Progenitor cell of endocrine pancreas (in vitro differentiated cells): ENCODE measurements around the gene SLC28A3. TPM values are rescaled to one million over a fixed set of nuclear protein-coding genes. Genes with fewer than 3 reads are reported as not detected.

Experiments used
- DNase-seq: peaks from one replicate; pipeline ENCODE4 v3.0.0; 2021; ENCODE audit warnings: low spot score; ENCODE audit not compliant: unreplicated experiment
- H3K27ac Mint-ChIP-seq: 2 replicates; pipeline ENCODE4 v1.8.0; 2021; ENCODE audit warnings: mild to moderate bottlenecking, moderate library complexity, mixed read lengths
- H3K27me3 Mint-ChIP-seq: 2 replicates; pipeline ENCODE4 v1.8.0; 2021; ENCODE audit warnings: mixed read lengths
- H3K36me3 Mint-ChIP-seq: 2 replicates; pipeline ENCODE4 v1.8.0; 2022; ENCODE audit warnings: mixed read lengths; ENCODE audit not compliant: insufficient read depth
- H3K4me1 Mint-ChIP-seq: 2 replicates; pipeline ENCODE4 v1.8.0; 2021; ENCODE audit warnings: low read depth, mixed read lengths
- H3K4me3 Mint-ChIP-seq: 2 replicates; pipeline ENCODE4 v1.8.0; 2021; ENCODE audit warnings: low read depth, mild to moderate bottlenecking, moderate library complexity, mixed read lengths
- H3K9me3 Mint-ChIP-seq: 2 replicates; pipeline ENCODE4 v1.8.0; 2021; ENCODE audit warnings: low read depth, mixed read lengths
- total RNA-seq: library from RNA; stranded (reverse); gene quantifications from 2 replicates; pipeline ENCODE4 v1.2.1, GENCODE V29; 2021
- TF ChIP-seq, protein P1 (sequence below): fragments of 200-600 bp; sonication (generic); IDR thresholded peaks from one replicate; pipeline ENCODE4 v1.5.0; 2021; ENCODE audit warnings: antibody characterized with exemption, mild to moderate bottlenecking; ENCODE audit not compliant: unreplicated experiment

SLC28A3 gene
- total RNA-seq, 1 donor from 2014 or later, result 0.62 TPM

DNA sequence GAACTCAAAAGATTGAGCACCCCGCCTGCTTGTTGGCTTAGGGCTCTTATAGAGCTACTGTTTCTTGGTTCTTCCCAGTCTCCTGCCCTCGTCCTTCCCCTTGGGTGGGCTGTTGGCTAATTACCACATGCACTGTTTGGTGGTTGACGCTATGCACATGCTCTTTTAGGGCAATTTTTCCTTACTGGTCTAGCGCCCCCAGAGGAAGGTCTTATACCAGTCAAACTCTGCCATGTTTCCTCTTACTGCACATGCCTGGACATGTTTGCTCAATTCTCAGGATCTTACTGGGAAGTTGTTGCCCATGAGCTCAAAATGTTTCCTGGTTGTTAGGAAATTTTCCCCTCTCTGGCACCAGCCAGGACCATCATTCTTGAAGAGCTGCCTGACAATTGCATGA is 101.9 kb downstream of the SLC28A3 start:
- Mint-ChIP-seq H3K27ac (no peak overlapping the region), H3K9me3 (peaks cover 13% of the 10 kb centered on the region), H3K27me3 (no peaks in the 10 kb centered on the region), H3K36me3 (no peaks in the 10 kb centered on the region), H3K4me3 (no peak overlapping the region), H3K4me1 (no peaks in the 10 kb centered on the region)
- TF ChIP-seq, protein P1, sequence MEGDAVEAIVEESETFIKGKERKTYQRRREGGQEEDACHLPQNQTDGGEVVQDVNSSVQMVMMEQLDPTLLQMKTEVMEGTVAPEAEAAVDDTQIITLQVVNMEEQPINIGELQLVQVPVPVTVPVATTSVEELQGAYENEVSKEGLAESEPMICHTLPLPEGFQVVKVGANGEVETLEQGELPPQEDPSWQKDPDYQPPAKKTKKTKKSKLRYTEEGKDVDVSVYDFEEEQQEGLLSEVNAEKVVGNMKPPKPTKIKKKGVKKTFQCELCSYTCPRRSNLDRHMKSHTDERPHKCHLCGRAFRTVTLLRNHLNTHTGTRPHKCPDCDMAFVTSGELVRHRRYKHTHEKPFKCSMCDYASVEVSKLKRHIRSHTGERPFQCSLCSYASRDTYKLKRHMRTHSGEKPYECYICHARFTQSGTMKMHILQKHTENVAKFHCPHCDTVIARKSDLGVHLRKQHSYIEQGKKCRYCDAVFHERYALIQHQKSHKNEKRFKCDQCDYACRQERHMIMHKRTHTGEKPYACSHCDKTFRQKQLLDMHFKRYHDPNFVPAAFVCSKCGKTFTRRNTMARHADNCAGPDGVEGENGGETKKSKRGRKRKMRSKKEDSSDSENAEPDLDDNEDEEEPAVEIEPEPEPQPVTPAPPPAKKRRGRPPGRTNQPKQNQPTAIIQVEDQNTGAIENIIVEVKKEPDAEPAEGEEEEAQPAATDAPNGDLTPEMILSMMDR, result peak; percentile 8
- DNase-seq, result no peak

DNA sequence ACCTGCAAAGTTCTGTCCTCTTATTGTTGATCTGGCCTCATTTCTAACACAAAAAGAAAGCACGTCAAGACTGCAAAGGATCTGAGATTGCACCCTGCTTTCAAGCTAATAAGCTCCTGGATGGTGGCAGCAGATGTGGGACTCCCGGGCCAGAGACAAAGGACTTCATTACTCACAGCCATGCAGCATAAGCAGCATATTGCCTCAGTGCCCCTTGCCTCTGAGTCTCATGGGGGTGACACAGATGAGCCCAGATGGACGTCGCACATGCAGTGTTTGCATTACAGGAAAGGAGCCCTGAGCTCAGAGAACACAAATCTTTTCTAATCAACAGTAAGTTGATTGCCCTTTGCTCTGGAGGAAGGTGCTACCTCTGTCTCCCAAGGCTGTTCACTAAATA is 105.0 kb downstream of the SLC28A3 start:
- DNase-seq, result no peak
- H3K27me3 Mint-ChIP-seq, result no peaks in the 10 kb centered on the region
- no peak overlapping the region for H3K4me3 Mint-ChIP-seq
- H3K9me3 Mint-ChIP-seq, result peaks cover 13% of the 10 kb centered on the region
- H3K27ac Mint-ChIP-seq, result no peak overlapping the region
- peaks cover under 1% of the 10 kb centered on the region for H3K4me1 Mint-ChIP-seq
- TF ChIP-seq, protein P1, result no peak
- no peaks in the 10 kb centered on the region for H3K36me3 Mint-ChIP-seq

DNA sequence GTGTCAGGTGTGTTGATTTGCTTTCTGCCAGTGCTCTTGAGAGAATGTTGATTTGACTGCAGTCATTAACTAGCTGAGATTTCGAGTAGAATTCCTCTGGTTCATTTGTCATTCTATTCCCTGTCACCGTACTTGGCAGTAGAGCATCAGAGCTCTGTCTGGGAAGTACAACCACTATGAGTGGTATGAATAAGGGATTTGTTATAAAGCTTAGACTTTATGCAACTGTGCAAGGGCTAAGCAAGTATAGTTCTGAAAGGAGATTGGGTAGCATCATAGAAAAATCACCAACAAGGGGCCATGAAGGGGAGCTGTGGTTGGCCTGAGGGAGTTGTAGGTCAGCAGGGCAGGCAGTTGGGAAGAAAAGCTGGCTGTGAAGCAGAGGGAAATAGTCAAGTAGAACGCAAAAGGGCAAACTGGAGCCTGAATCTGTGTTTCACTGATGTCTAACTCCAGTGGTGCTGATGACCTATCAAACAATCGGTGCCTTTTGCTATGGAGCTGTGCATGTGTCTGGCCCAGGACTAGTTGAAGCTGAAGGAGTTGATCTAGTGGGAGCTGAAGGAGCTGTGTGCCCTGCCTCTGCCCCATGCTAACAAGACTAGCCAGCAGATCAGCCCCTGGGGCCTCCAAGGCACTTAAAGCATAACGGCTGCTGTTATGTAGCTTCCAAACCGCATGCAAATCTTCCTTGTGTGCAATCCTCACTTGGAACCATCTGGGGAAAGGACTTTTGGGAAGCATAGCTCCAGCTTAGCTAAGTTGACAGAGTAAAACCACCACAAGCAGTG is 110.0 kb downstream of the SLC28A3 start:
- Mint-ChIP-seq H3K4me3 (no peak overlapping the region), H3K27ac (no peak overlapping the region), H3K4me1 (peaks cover 17% of the 10 kb centered on the region), H3K27me3 (no peaks in the 10 kb centered on the region), H3K9me3 (no peaks in the 10 kb centered on the region), H3K36me3 (no peaks in the 10 kb centered on the region)
- TF ChIP-seq, protein P1, result no peak
- DNase-seq, result no peak

DNA sequence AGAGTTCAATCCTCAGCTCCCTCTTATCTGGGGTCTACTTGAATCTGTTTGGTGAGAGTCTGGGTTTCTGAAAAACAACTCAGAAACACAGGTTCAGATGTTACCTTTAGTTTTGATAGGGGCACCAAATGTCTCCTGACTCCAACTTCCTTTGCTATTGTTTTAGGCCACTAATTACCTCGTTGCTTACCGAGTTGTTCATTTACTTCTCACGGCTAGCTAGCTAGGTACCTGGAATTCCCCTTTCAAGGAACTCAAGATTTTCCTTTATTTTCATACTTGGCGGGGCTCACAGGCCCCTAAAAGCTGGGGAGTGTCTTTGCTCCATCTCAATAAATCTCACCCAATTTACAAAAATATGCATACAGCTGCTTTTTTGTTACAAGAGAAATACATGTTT is 111.4 kb downstream of the SLC28A3 start:
- H3K27me3 Mint-ChIP-seq, result no peaks in the 10 kb centered on the region
- DNase-seq, result no peak
- H3K9me3 Mint-ChIP-seq, result no peaks in the 10 kb centered on the region
- H3K4me3 Mint-ChIP-seq, result no peak overlapping the region
- H3K36me3 Mint-ChIP-seq, result no peaks in the 10 kb centered on the region
- no peak overlapping the region for H3K27ac Mint-ChIP-seq
- H3K4me1 Mint-ChIP-seq, result peaks cover 19% of the 10 kb centered on the region
- TF ChIP-seq, protein P1, result no peak

DNA sequence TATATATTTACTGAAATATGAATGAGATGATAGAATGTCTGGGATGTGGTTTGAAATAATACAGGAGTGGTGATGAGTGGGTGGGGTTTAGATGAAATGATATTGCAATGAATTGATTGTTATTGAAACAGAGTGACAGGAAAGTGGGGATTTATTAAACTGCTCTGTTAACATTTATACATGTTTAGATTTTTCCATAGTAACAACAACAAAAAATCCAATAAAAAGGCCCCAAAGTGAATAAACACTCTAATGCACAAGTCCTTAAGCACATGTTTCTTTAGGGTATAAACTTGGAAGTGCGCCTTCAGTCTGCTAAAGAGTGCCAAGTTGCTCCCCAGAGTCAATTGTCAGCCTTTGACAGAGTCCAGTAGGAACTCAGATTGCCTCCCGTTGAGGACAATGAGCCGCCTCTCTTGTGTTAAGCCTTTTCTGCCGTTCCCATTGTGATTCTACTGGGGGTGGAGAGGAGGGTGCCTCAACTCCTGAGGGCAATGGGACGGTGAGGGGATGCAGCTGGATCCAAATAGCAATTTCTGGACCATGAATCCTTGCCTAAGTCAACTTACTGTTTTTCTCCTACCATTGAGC is 112.3 kb downstream of the SLC28A3 start:
- Mint-ChIP-seq H3K4me1 (peaks cover 19% of the 10 kb centered on the region), H3K9me3 (no peaks in the 10 kb centered on the region), H3K36me3 (no peaks in the 10 kb centered on the region), H3K27me3 (no peaks in the 10 kb centered on the region), H3K4me3 (no peak overlapping the region), H3K27ac (no peak overlapping the region)
- no peak for DNase-seq
- TF ChIP-seq, protein P1, result no peak
